ENCODE data around the gene GCNT1. TPM values are rescaled to one million over a fixed set of nuclear protein-coding genes. Genes with fewer than 3 reads are reported as not detected.
"Not testable (repeated sequence)": the region's sequence is repeated elsewhere in the genome, so short reads cannot be mapped to it uniquely, and the experiment has no call there.

GCNT1 gene
- total RNA-seq, 6 experiments from 2014 or later, result 15.0 to 26.2 (median 19.7) TPM

DNA sequence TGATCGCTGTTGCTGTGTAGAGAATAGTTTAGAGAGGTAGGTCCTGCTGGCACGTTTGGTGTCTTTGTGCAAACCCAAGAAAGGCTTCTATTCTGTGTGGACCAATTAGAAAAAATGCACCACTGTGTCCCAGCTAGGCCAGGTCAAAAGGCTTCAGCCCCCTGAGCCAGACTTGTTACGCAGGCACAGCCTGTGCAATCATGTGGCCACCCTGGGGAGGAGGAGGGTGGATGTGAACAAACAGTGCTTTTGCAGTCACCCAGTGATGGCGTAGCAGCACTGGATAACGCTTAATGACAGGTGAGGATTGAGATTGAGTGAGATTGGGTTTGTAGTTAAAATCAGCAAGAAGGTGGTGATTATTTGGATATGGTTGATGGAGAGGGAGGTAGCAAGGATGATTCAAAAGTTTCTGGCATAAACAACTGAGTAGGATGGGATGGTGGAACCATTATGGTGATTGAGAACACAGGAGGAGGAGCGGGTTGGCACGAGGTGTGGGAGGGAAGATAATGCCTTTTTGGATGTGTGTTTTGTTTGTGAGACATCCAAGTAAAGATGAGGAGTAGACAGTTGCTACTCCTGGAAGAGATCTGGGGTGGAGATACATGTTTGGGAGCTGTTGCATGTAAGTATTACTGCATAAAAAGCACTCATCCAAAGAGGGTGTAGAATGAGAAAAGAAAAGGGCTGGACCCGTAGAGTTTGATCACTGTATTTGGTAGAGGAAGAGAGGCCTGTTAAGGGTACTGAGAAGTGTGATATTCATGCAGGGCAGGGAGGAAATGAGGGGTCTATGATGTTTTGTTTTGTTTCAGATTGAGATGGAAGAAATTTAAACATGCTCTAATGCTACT lies 6.7 kb downstream of the GCNT1 start:
- Mint-ChIP-seq H3K4me3 (no peak overlapping the region), H3K27me3 (ENCODE audit: insufficient read depth) (no peaks in the 10 kb centered on the region), H3K4me1 (ENCODE audit: low read depth) (peaks cover 18% of the 10 kb centered on the region), H3K36me3 (ENCODE audit: low read depth) (peaks cover 13% of the 10 kb centered on the region), H3K9me3 (no peaks in the 10 kb centered on the region), H3K27ac (no peak overlapping the region)
- no peak for DNase-seq
- TF ChIP-seq, protein P1, sequence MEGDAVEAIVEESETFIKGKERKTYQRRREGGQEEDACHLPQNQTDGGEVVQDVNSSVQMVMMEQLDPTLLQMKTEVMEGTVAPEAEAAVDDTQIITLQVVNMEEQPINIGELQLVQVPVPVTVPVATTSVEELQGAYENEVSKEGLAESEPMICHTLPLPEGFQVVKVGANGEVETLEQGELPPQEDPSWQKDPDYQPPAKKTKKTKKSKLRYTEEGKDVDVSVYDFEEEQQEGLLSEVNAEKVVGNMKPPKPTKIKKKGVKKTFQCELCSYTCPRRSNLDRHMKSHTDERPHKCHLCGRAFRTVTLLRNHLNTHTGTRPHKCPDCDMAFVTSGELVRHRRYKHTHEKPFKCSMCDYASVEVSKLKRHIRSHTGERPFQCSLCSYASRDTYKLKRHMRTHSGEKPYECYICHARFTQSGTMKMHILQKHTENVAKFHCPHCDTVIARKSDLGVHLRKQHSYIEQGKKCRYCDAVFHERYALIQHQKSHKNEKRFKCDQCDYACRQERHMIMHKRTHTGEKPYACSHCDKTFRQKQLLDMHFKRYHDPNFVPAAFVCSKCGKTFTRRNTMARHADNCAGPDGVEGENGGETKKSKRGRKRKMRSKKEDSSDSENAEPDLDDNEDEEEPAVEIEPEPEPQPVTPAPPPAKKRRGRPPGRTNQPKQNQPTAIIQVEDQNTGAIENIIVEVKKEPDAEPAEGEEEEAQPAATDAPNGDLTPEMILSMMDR (IDR thresholded peaks at IDR 0.05), result no peak

DNA sequence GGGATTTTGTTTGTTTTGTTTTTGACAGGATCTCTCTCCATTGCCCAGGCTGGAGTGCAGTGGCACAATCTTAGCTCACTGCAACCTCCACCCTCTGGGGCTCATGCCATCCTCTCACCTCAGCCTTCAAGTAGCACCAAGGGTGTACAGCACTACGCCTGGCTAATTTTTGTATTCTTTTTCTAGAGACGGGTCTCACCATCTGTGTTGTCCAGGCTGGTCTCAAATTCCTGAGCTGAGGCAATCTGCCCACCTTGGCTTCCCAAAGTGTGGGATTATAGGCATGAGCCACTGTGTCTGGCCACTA lies 7.3 kb downstream of the GCNT1 start:
- Mint-ChIP-seq H3K36me3 (ENCODE audit: low read depth) (peaks cover 13% of the 10 kb centered on the region), H3K27ac (no peak overlapping the region)

DNA sequence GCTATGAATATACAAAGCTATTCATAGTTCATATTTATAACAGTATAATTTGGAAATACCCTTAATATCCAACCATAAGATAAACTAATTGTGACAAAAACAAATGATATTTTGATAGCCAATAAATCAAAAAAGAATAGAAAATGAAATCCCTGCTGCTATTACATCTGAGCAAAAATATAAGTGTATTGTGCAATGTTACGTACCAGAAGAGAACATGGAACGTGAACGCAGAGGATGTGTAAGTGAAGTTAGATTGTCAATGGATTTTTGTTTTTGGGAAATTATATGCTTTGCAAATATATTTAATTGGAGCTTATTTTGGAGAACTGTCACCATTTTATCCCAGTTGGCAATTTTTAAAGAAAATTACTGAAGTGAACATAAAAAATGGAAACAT lies 15.4 kb downstream of the GCNT1 start:
- H3K27me3 Mint-ChIP-seq (ENCODE audit: insufficient read depth), result no peaks in the 10 kb centered on the region
- no peak for DNase-seq
- peaks cover 22% of the 10 kb centered on the region for H3K36me3 Mint-ChIP-seq (ENCODE audit: low read depth)
- H3K4me1 Mint-ChIP-seq (ENCODE audit: low read depth), result peaks cover 13% of the 10 kb centered on the region; the same call in 1 of the 2 replicates
- H3K9me3 Mint-ChIP-seq, result peaks cover 10% of the 10 kb centered on the region
- TF ChIP-seq, protein P1 (IDR thresholded peaks at IDR 0.05), result no peak
- no peak overlapping the region for H3K27ac Mint-ChIP-seq
- no peak overlapping the region for H3K4me3 Mint-ChIP-seq

More for the DNA sequence above, 7.3 kb downstream of the GCNT1 start:
- TF ChIP-seq, protein P1 (IDR thresholded peaks at IDR 0.05), result no peak
- H3K4me1 Mint-ChIP-seq (ENCODE audit: low read depth), result peaks cover 18% of the 10 kb centered on the region
- no peaks in the 10 kb centered on the region for H3K9me3 Mint-ChIP-seq
- no peak for DNase-seq
- no peaks in the 10 kb centered on the region for H3K27me3 Mint-ChIP-seq (ENCODE audit: insufficient read depth)
- no peak overlapping the region for H3K4me3 Mint-ChIP-seq

GRCh38 chr9:76475686-76476085 lies 16.7 kb downstream of the GCNT1 start:
- Mint-ChIP-seq H3K9me3 (peaks cover 10% of the 10 kb centered on the region), H3K27ac (no peak overlapping the region), H3K36me3 (ENCODE audit: low read depth) (peaks cover 22% of the 10 kb centered on the region), H3K27me3 (ENCODE audit: insufficient read depth) (no peaks in the 10 kb centered on the region), H3K4me3 (no peak overlapping the region), H3K4me1 (ENCODE audit: low read depth) (peaks cover 13% of the 10 kb centered on the region; the same call in 1 of the 2 replicates)
- DNase-seq, result no peak
- TF ChIP-seq, protein P1 (IDR thresholded peaks at IDR 0.05), result no peak

GRCh38 chr9:76477818-76478217 lies 18.8 kb downstream of the GCNT1 start:
- not testable (repeated sequence) for DNase-seq; H3K4me1 Mint-ChIP-seq (ENCODE audit: low read depth); H3K27ac Mint-ChIP-seq; H3K4me3 Mint-ChIP-seq; H3K27me3 Mint-ChIP-seq (ENCODE audit: insufficient read depth)
- H3K36me3 Mint-ChIP-seq (ENCODE audit: low read depth), result peaks cover 22% of the 10 kb centered on the region
- peaks cover 10% of the 10 kb centered on the region for H3K9me3 Mint-ChIP-seq

DNA sequence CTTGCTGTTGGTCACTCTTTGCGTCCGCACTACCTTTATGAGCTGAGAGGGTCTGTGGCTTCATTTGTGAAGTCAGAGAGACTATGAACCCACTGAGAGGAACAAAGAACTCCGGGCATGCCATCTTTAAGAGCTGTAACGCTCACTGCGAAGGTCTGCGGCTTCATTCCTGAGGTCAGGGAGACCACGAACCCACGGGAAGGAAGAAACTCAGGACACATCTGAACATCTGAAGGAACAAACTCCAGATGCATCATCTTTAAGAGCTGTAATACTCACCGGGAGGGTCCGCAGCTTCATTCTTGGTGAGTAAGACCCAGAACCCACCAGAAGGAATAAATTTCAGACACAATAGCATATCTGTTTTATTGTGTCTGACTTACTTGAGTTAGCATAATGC lies 19.2 kb downstream of the GCNT1 start:
- TF ChIP-seq, protein P1 (IDR thresholded peaks at IDR 0.05), result no peak
- H3K27me3 Mint-ChIP-seq (ENCODE audit: insufficient read depth), result no peaks in the 10 kb centered on the region
- H3K4me3 Mint-ChIP-seq, result no peak overlapping the region
- DNase-seq, result no peak
- H3K27ac Mint-ChIP-seq, result no peak overlapping the region
- H3K9me3 Mint-ChIP-seq, result peaks cover 10% of the 10 kb centered on the region
- H3K4me1 Mint-ChIP-seq (ENCODE audit: low read depth), result peaks cover under 1% of the 10 kb centered on the region; the same call in 1 of the 2 replicates
- peaks cover 22% of the 10 kb centered on the region for H3K36me3 Mint-ChIP-seq (ENCODE audit: low read depth)

DNA sequence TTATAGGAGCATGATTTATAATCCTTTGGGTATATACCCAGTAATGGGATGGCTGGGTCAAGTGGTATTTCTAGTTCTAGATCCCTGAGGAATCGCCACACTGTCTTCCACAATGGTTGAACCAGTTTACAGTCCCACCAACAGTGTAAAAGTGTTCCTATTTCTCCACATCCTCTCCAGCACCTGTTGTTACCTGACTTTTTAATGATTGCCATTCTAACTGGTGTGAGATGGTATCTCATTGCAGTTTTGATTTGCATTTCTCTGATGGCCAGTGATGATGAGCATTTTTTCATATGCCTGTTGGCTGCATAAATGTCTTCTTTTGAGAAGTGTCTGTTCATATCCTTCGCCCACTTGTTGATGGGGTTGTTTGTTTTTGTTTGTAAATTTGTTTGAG lies 20.4 kb downstream of the GCNT1 start:
- H3K27me3 Mint-ChIP-seq (ENCODE audit: insufficient read depth); H3K27ac Mint-ChIP-seq; DNase-seq; H3K4me1 Mint-ChIP-seq (ENCODE audit: low read depth); H3K4me3 Mint-ChIP-seq: not testable (repeated sequence)
- peaks cover 10% of the 10 kb centered on the region for H3K9me3 Mint-ChIP-seq
- peaks cover 22% of the 10 kb centered on the region for H3K36me3 Mint-ChIP-seq (ENCODE audit: low read depth)

Measured in HFFc6 (cell line).